ENCODE data around the gene LUC7L2. TPM values are rescaled to one million over a fixed set of nuclear protein-coding genes. Genes with fewer than 3 reads are reported as not detected.

Gene LUC7L2
- total and polyA plus RNA-seq, 9 of the 15 experiments (the other 6 are each of a cell fraction or from before 2014, with no cell fraction given) = 56.1 to 207 (median 141) TPM

- no peaks in the 10 kb centered on the region for H4K20me1 ChIP-seq (replicated peaks; ENCODE audit: control insufficient read depth, insufficient read depth, low read length)
- intact Hi-C loops (cut with micrococcal nuclease) = no loop called here
- H3K9ac ChIP-seq (ENCODE audit: insufficient read depth in 1 of 2, low read depth in 2 of 2, low read length in 2 of 2) = no peak overlapping the region
- no peak overlapping the region for H2AFZ ChIP-seq (ENCODE audit: low read depth, low read length)
- POLR2A ChIA-PET = interaction anchor here (1.1 to 2.1 kb wide), 3 partner anchors 9 to 210 kb away, joined by 4 to 11 read pairs (median 5); no protein-coding TSS in a partner anchor
- H3K4me1 ChIP-seq (replicated peaks in 1 of 2; ENCODE audit: control insufficient read depth in 2 of 2, insufficient read depth in 2 of 2, low read length in 2 of 2) = peaks cover 0 to 5% of the 10 kb centered on the region in 2 experiments; a peak in 3 of 5 replicates
- DNase-seq (ENCODE audit: extremely low read depth in 1 of 4, low spot score in 3 of 4) (peak in 1 of 4 experiments; percentile 20), ATAC-seq (peak; percentile 35), FAIRE-seq (no peak)
- no peak overlapping the region for H3K27ac ChIP-seq (ENCODE audit: extremely low read depth, low read depth, low read length)
- in situ Hi-C loops (cut with MboI) = no loop called here
- H3K4me3 ChIP-seq = no peak overlapping the region
- no peaks in the 10 kb centered on the region for H3K36me3 ChIP-seq (ENCODE audit: control insufficient read depth, insufficient read depth, low read length)
- no peaks in the 10 kb centered on the region for H3K9me3 ChIP-seq (replicated peaks; ENCODE audit: control insufficient read depth, insufficient read depth, low read depth, low read length)
- no TSS peak for BruUV-seq (replicated peaks)
- H3K79me2 ChIP-seq (ENCODE audit: control insufficient read depth, insufficient read depth, low read length) = no peaks in the 10 kb centered on the region
- CTCF ChIA-PET (ENCODE audit: low intra/inter-chr PET ratio) = interaction anchor here (0.6 kb wide), 1 partner anchor 35 kb away, joined by 3 read pairs; no protein-coding TSS in a partner anchor
- WGBS (ENCODE audit: insufficient coverage, low coverage, missing lambda C conversion rate) = 10% methylated on average over 2 of the region's 2 CpGs
- no peaks in the 10 kb centered on the region; a peak in 1 of 5 replicates for H3K27me3 ChIP-seq (ENCODE audit: control insufficient read depth in 2 of 2, insufficient read depth in 2 of 2, low read length in 2 of 2)
- no peak overlapping the region for H3K4me2 ChIP-seq (ENCODE audit: insufficient read depth, low read length)
- no peaks in the 10 kb centered on the region for H3K9me1 ChIP-seq (ENCODE audit: control insufficient read depth, insufficient read depth, low read length)
- TF ChIP-seq MAFF (IDR thresholded peaks at IDR 0.05; ENCODE audit: low read length) (peak; percentile 98), XRCC3 (IDR thresholded peaks at IDR 0.05) (no peak), ATF7 (IDR thresholded peaks at IDR 0.05) (no peak), MAFG (tag; conservative IDR thresholded peaks at IDR 0.05) (peak; percentile 95), SAFB2 (IDR thresholded peaks at IDR 0.05; ENCODE audit: borderline replicate concordance, low read depth, low read length, severe bottlenecking) (no peak), ZNF384 (IDR thresholded peaks at IDR 0.05; ENCODE audit: low read depth, low read length) (0 out of 2 replicates have a peak, but pooled peaks have one; percentile 36), POLR2A (conservative IDR thresholded peaks at IDR 0.05) (no peak), C11orf30 (IDR thresholded peaks at IDR 0.05; ENCODE audit: low read depth) (peak; percentile 97), RNF219 (CRISPR knock-in tag; IDR thresholded peaks at IDR 0.05) (no peak), MAFK (IDR thresholded peaks at IDR 0.05; ENCODE audit: low read length) (peak; percentile 97), ZNF175 (CRISPR knock-in tag; IDR thresholded peaks at IDR 0.05; ENCODE audit: low read depth) (peak; percentile 25; the same call in 1 of the 2 replicates), PHF8 (IDR thresholded peaks at IDR 0.05; ENCODE audit: borderline replicate concordance, low read length) (peak; percentile 7; the same call in 1 of the 2 replicates), ZNF316 (IDR thresholded peaks at IDR 0.05) (peak; percentile 98), ZNF280B (CRISPR knock-in tag; IDR thresholded peaks at IDR 0.05) (no peak), PPARD (CRISPR knock-in tag; IDR thresholded peaks at IDR 0.05) (no peak), ZFP91 (CRISPR knock-in tag; IDR thresholded peaks at IDR 0.05) (no peak), ZNF354B (CRISPR knock-in tag; IDR thresholded peaks at IDR 0.05) (no peak)
Measured at GRCh38 chr7:139329119-139329518, 30.6 kb upstream of the LUC7L2 start.
